ENCODE data around the gene SIL1. TPM values are rescaled to one million over a fixed set of nuclear protein-coding genes. Genes with fewer than 3 reads are reported as not detected.
"Not testable (repeated sequence)": the region's sequence is repeated elsewhere in the genome, so short reads cannot be mapped to it uniquely, and the experiment has no call there.

The SIL1 gene
- total RNA-seq, 2 experiments from 2014 or later, result 21.4 to 29.6 TPM

- CTCF ChIA-PET, result no interaction called here
- DNase-seq, result no peak
- no peaks in the 10 kb centered on the region for H3K36me3 Mint-ChIP-seq (ENCODE audit: low read depth)
- H3K9me3 Mint-ChIP-seq, result no peaks in the 10 kb centered on the region
- H3K4me1 Mint-ChIP-seq (ENCODE audit: low read depth), result peaks cover 11% of the 10 kb centered on the region
- intact Hi-C loops (cut with micrococcal nuclease), result no loop called here
- H3K27ac Mint-ChIP-seq, result no peak overlapping the region
- no peaks in the 10 kb centered on the region for H3K27me3 Mint-ChIP-seq (ENCODE audit: low read depth)
- H3K4me3 Mint-ChIP-seq, result no peak overlapping the region
These were observed 133.6 kb downstream of the SIL1 start for GRCh38 chr5:139064613-139065012.

- no peak overlapping the region for H3K4me3 Mint-ChIP-seq
- H3K4me1 Mint-ChIP-seq (ENCODE audit: low read depth), result peaks cover 8% of the 10 kb centered on the region
These were observed 134.5 kb downstream of the SIL1 start for GRCh38 chr5:139063664-139064054.

GRCh38 chr5:139062910-139063663 is 135.1 kb downstream of the SIL1 start:
- Mint-ChIP-seq H3K9me3 (no peaks in the 10 kb centered on the region), H3K36me3 (ENCODE audit: low read depth) (no peaks in the 10 kb centered on the region), H3K4me3 (no peak overlapping the region), H3K27ac (no peak overlapping the region), H3K27me3 (ENCODE audit: low read depth) (no peaks in the 10 kb centered on the region), H3K4me1 (ENCODE audit: low read depth) (peaks cover 4% of the 10 kb centered on the region)
- CTCF ChIA-PET, result no interaction called here
- intact Hi-C loops (cut with micrococcal nuclease), result no loop called here
- DNase-seq, result no peak

More at GRCh38 chr5:139063664-139064054, 134.5 kb downstream of the SIL1 start:
- no peaks in the 10 kb centered on the region for H3K36me3 Mint-ChIP-seq (ENCODE audit: low read depth)
- no peak overlapping the region for H3K27ac Mint-ChIP-seq
- CTCF ChIA-PET, result no interaction called here
- intact Hi-C loops (cut with micrococcal nuclease), result no loop called here
- no peaks in the 10 kb centered on the region for H3K27me3 Mint-ChIP-seq (ENCODE audit: low read depth)
- no peaks in the 10 kb centered on the region for H3K9me3 Mint-ChIP-seq
- DNase-seq, result no peak

DNA sequence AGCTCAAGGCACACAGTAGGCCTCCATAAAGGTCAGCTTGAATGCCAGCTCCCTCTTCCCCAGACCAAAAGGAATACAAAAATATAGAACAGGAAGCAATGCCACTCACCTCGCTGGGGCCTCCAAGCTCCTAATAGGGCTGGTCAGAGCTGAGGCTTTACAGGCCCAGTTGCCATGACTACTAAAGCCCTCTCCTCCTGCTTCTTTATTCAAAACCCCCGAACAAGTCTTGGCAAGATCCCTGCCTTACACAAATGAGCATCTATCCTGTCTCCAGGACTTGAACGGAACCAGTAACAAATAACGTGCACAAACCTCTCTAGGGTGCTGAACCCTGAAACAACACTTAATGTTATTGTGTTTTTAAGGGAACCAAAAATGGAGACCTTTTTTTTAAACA is 136.3 kb downstream of the SIL1 start:
- H3K27me3 Mint-ChIP-seq (ENCODE audit: low read depth), result no peaks in the 10 kb centered on the region
- no peak for DNase-seq
- H3K4me3 Mint-ChIP-seq, result no peak overlapping the region
- intact Hi-C loops (cut with micrococcal nuclease), result no loop called here
- no peak overlapping the region for H3K27ac Mint-ChIP-seq
- no peaks in the 10 kb centered on the region for H3K4me1 Mint-ChIP-seq (ENCODE audit: low read depth)
- CTCF ChIA-PET, result no interaction called here
- H3K9me3 Mint-ChIP-seq, result no peaks in the 10 kb centered on the region
- no peaks in the 10 kb centered on the region for H3K36me3 Mint-ChIP-seq (ENCODE audit: low read depth)

- Mint-ChIP-seq H3K27me3 (ENCODE audit: low read depth) (no peaks in the 10 kb centered on the region), H3K36me3 (ENCODE audit: low read depth) (no peaks in the 10 kb centered on the region), H3K9me3 (no peaks in the 10 kb centered on the region), H3K4me1 (ENCODE audit: low read depth) (no peaks in the 10 kb centered on the region), H3K4me3 (no peak overlapping the region), H3K27ac (no peak overlapping the region)
- no peak for DNase-seq
- intact Hi-C loops (cut with micrococcal nuclease), result no loop called here
- CTCF ChIA-PET, result no interaction called here
These were observed 136.9 kb downstream of the SIL1 start for GRCh38 chr5:139061274-139061673.

DNA sequence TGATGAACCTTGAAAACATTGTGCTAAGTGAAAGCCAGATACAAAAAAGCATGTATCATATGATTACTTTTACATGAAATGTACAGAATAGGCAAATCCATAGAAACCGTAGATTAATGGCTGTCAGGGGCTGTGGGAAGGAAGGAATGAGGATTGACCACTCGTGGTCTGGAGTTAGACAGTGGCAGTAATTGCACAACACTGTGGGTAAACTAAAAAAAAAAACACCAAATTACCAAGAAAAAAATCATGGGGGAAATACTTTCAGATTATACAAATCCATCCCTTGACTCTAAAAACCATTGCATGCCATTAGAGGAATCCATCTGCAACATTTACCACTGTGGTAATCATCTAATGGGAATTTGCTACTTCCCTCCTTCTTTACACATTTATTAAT is 140.0 kb downstream of the SIL1 start:
- DNase-seq, result no peak

DNA sequence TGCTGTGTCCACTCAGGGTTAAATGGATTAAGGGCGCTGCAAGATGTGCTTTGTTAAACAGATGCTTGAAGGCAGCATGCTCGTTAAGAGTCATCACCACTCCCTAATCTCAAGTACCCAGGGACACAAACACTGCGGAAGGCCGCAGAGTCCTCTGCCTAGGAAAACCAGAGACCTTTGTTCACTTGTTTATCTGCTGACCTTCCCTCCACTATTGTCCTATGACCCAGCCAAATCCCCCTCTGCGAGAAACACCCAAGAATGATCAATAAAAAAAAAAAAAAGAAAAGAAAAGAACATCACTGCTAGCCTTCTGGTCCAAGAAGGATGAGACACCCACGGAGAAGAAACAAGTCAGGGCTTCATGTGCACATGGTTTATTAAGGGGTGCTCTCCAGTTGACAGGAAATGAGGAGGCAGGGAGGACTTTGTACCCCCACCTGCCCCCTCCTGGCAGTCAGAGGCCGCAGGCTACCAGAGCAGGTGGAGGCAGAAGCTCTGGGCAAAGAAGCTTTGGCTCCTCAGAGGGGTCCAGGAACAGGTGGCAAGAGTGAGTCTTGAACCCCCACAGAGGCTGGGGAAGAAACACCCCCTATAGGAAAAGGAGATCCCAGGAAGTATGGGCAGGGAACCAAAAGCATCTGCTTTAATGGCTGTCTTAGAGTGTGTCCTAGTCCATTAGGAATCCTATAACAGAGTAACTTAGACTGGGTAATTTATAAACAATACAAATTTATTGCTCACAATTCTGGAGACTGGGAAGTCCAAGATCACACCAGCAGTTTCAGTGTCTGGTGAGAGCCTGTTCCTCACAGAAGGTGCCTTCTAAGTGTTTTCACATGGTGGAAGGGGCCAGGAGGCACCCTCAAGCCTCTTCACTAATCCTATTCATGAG is 140.9 kb downstream of the SIL1 start:
- CTCF ChIA-PET; DNase-seq; H3K4me3 Mint-ChIP-seq; H3K4me1 Mint-ChIP-seq (ENCODE audit: low read depth); H3K36me3 Mint-ChIP-seq (ENCODE audit: low read depth); H3K27me3 Mint-ChIP-seq (ENCODE audit: low read depth); intact Hi-C loops (cut with micrococcal nuclease); H3K27ac Mint-ChIP-seq; H3K9me3 Mint-ChIP-seq: not testable (repeated sequence)

More for the DNA sequence above, 140.0 kb downstream of the SIL1 start:
- H3K36me3 Mint-ChIP-seq (ENCODE audit: low read depth), result peaks cover 1% of the 10 kb centered on the region
- no peak overlapping the region for H3K27ac Mint-ChIP-seq
- H3K4me1 Mint-ChIP-seq (ENCODE audit: low read depth), result no peaks in the 10 kb centered on the region
- no peak overlapping the region for H3K4me3 Mint-ChIP-seq
- CTCF ChIA-PET, result no interaction called here
- intact Hi-C loops (cut with micrococcal nuclease), result no loop called here
- H3K27me3 Mint-ChIP-seq (ENCODE audit: low read depth), result no peaks in the 10 kb centered on the region
- H3K9me3 Mint-ChIP-seq, result no peaks in the 10 kb centered on the region

GRCh38 chr5:139052975-139053374 is 145.2 kb downstream of the SIL1 start:
- H3K4me1 Mint-ChIP-seq (ENCODE audit: low read depth), result no peaks in the 10 kb centered on the region
- no peak for DNase-seq
- peaks cover 3% of the 10 kb centered on the region for H3K36me3 Mint-ChIP-seq (ENCODE audit: low read depth)
- CTCF ChIA-PET, result no interaction called here
- H3K4me3 Mint-ChIP-seq, result no peak overlapping the region
- H3K27ac Mint-ChIP-seq, result no peak overlapping the region
- H3K9me3 Mint-ChIP-seq, result no peaks in the 10 kb centered on the region
- no peaks in the 10 kb centered on the region for H3K27me3 Mint-ChIP-seq (ENCODE audit: low read depth)
- intact Hi-C loops (cut with micrococcal nuclease), result no loop called here

GRCh38 chr5:139051392-139051791 is 146.8 kb downstream of the SIL1 start:
- H3K9me3 Mint-ChIP-seq, result no peaks in the 10 kb centered on the region
- no peaks in the 10 kb centered on the region for H3K4me1 Mint-ChIP-seq (ENCODE audit: low read depth)
- no peak overlapping the region for H3K27ac Mint-ChIP-seq
- no peak overlapping the region for H3K4me3 Mint-ChIP-seq
- H3K36me3 Mint-ChIP-seq (ENCODE audit: low read depth), result peaks cover 3% of the 10 kb centered on the region
- no peaks in the 10 kb centered on the region for H3K27me3 Mint-ChIP-seq (ENCODE audit: low read depth)
- intact Hi-C loops (cut with micrococcal nuclease), result no loop called here
- no peak for DNase-seq
- CTCF ChIA-PET, result no interaction called here

DNA sequence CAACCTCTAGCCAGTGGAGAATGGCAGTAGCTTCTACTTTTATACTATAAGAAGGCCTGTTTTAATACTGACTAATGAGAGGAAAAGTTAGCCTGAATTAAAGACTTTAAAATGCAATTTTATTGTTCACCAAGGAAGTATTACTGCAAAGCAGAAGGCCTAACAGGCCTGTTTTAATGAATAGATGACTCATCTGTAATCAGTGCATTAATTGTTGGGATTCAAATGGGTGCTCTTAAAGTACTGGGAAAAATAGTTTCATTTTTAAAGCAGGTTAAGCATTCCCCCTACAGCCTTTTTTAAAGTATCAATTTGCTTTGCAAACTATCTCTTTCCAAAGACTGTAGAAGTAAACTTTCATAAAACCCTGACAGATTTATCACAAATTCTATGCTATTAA is 147.7 kb downstream of the SIL1 start:
- intact Hi-C loops (cut with micrococcal nuclease), result no loop called here
- CTCF ChIA-PET, result no interaction called here
- Mint-ChIP-seq H3K27ac (no peak overlapping the region), H3K36me3 (ENCODE audit: low read depth) (peaks cover 3% of the 10 kb centered on the region), H3K4me3 (no peak overlapping the region), H3K27me3 (ENCODE audit: low read depth) (no peaks in the 10 kb centered on the region), H3K9me3 (no peaks in the 10 kb centered on the region), H3K4me1 (ENCODE audit: low read depth) (no peaks in the 10 kb centered on the region)
- no peak for DNase-seq

GRCh38 chr5:139049780-139050179 is 148.4 kb downstream of the SIL1 start:
- Mint-ChIP-seq H3K36me3 (ENCODE audit: low read depth) (peaks cover 2% of the 10 kb centered on the region), H3K4me3 (no peak overlapping the region), H3K4me1 (ENCODE audit: low read depth) (no peaks in the 10 kb centered on the region), H3K27me3 (ENCODE audit: low read depth) (no peaks in the 10 kb centered on the region), H3K9me3 (no peaks in the 10 kb centered on the region), H3K27ac (no peak overlapping the region)
- CTCF ChIA-PET, result no interaction called here
- intact Hi-C loops (cut with micrococcal nuclease), result no loop called here
- DNase-seq, result no peak

DNA sequence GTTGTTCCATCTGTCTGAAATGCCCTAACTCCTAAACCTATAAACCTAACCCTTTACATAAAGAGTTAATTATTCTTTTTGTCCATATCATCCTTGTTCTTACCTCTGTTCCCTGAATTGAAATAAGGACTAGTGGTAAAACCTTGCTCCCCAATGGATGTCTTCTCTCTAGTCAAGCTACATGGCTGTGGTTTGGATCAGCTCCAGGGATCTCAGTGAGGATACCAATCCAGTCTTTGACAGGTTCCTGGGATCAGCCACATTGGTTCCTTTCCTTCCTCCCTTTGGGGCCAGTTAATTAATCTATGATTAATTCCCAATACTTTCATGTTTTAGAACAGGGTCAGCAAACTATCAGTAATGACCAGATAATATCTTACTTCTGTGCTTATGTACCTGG is 151.6 kb downstream of the SIL1 start:
- Mint-ChIP-seq H3K36me3 (ENCODE audit: low read depth) (peaks cover 3% of the 10 kb centered on the region), H3K4me1 (ENCODE audit: low read depth) (no peaks in the 10 kb centered on the region), H3K27ac (no peak overlapping the region), H3K9me3 (no peaks in the 10 kb centered on the region), H3K27me3 (ENCODE audit: low read depth) (no peaks in the 10 kb centered on the region), H3K4me3 (no peak overlapping the region)
- intact Hi-C loops (cut with micrococcal nuclease), result no loop called here
- DNase-seq, result no peak
- CTCF ChIA-PET, result no interaction called here

Data from activated naive CD4-positive, alpha-beta T cell treated with anti-CD3 and anti-CD28 coated beads for 36 hours (primary cell).